C4-2B (cell line): Measurements from ENCODE around the gene FBN3.

ENCODE experiments used
- ZFX ChIP-seq: fragments of 450-650 bp; IDR thresholded peaks from 2 replicates; pipeline ENCODE4 v1.6.1; 2017
- TF ChIP-seq, protein P1 (sequence below): fragments of 450-650 bp; conservative IDR thresholded peaks from 2 replicates; pipeline ENCODE4 v1.5.1; 2017; ENCODE audit warnings: mild to moderate bottlenecking

DNA sequence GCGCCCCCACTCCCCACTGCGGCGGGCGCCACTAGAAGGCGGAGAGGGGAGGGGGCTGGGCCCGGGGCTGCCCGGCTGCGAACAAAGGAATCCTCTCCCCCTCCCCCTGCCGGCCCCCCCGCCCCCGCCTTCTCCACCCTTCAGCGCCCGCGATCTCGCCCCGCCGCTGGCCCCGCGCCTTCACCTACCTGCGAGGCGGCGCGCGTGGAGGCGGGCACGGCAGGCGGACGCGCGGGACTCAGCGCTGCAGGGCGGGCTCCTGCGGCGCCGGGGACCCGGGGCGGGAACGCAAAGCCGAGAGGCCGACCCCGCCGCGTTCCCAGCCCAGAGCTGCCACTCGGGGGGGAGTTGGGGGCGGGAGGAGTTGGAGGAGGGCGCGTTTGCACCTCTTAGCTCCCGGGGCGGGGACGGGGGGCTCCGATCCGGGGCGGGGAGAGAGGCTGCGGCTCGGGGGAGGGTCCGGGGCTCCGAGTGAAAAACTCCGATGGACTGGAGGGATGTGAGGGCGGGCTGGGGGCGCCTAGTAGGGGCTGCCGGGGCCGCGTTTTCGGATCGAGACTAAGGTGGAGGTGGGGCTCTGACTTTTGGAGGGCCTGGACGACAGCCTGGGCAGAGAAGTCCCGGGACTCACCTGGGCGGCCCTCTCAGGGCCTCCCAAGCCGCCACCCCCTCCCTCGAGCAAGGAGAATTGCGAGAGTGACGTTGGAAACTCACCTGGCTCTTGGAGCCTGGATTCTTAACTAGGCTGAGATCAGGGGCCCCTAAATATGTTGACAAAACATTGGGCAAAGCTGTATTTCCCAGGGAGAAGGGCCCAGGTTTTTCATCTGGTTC lies at the start of gene FBN3:
- TF ChIP-seq, protein P1, sequence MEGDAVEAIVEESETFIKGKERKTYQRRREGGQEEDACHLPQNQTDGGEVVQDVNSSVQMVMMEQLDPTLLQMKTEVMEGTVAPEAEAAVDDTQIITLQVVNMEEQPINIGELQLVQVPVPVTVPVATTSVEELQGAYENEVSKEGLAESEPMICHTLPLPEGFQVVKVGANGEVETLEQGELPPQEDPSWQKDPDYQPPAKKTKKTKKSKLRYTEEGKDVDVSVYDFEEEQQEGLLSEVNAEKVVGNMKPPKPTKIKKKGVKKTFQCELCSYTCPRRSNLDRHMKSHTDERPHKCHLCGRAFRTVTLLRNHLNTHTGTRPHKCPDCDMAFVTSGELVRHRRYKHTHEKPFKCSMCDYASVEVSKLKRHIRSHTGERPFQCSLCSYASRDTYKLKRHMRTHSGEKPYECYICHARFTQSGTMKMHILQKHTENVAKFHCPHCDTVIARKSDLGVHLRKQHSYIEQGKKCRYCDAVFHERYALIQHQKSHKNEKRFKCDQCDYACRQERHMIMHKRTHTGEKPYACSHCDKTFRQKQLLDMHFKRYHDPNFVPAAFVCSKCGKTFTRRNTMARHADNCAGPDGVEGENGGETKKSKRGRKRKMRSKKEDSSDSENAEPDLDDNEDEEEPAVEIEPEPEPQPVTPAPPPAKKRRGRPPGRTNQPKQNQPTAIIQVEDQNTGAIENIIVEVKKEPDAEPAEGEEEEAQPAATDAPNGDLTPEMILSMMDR: no peak
- no peak for TF ChIP-seq ZFX
